Endodermal cell (in vitro differentiated cells): ENCODE measurements around the gene ZNF473. TPM values are rescaled to one million over a fixed set of nuclear protein-coding genes. Genes with fewer than 3 reads are reported as not detected.

Source experiments
- DNase-seq: peaks from one replicate; pipeline ENCODE4 v3.0.0-alpha.2; 2017
- H3K27ac ChIP-seq: 2 replicates; pipeline ENCODE4 v1.5.1; 2013; ENCODE audit warnings: mild to moderate bottlenecking, low read depth, low read length, moderate library complexity
- H3K27me3 ChIP-seq: 2 replicates; pipeline ENCODE4 v1.6.1; 2013; ENCODE audit warnings: mild to moderate bottlenecking, low read length, moderate library complexity; ENCODE audit not compliant: insufficient read depth, control insufficient read depth, poor library complexity, severe bottlenecking
- H3K36me3 ChIP-seq: 2 replicates; pipeline ENCODE4 v1.7.0; 2013; ENCODE audit warnings: mild to moderate bottlenecking, low read length, moderate library complexity; ENCODE audit not compliant: control insufficient read depth, insufficient read depth
- H3K4me1 ChIP-seq: one replicate; pipeline ENCODE4 v1.7.0; 2013; ENCODE audit warnings: low read length; ENCODE audit not compliant: control insufficient read depth, insufficient read depth
- H3K4me3 ChIP-seq: 2 replicates; pipeline ENCODE4 v1.5.1; 2013; ENCODE audit warnings: mild to moderate bottlenecking, low read length, moderate library complexity
- H3K9ac ChIP-seq: 2 replicates; pipeline ENCODE4 v1.6.1; 2013; ENCODE audit warnings: mild to moderate bottlenecking, low read length, moderate library complexity; ENCODE audit not compliant: poor library complexity, severe bottlenecking; ENCODE audit errors: extremely low read depth
- H3K9me3 ChIP-seq: 2 replicates; pipeline ENCODE4 v1.6.1; 2013; ENCODE audit warnings: mild to moderate bottlenecking, low read length, moderate library complexity; ENCODE audit not compliant: control insufficient read depth
- H3K27ac Mint-ChIP-seq: 2 replicates; pipeline ENCODE4 v1.8.0; 2020; ENCODE audit warnings: mixed read lengths
- H3K27me3 Mint-ChIP-seq: 2 replicates; pipeline ENCODE4 v1.8.0; 2021; ENCODE audit warnings: mild to moderate bottlenecking, mixed read lengths; ENCODE audit not compliant: insufficient read depth
- H3K36me3 Mint-ChIP-seq: 2 replicates; pipeline ENCODE4 v1.8.0; 2020; ENCODE audit warnings: low read depth, mixed read lengths
- H3K4me1 Mint-ChIP-seq: 2 replicates; pipeline ENCODE4 v1.8.0; 2020; ENCODE audit warnings: mixed read lengths
- H3K4me3 Mint-ChIP-seq: 2 replicates; pipeline ENCODE4 v1.8.0; 2020; ENCODE audit warnings: mild to moderate bottlenecking, moderate library complexity, mixed read lengths
- H3K9me3 Mint-ChIP-seq: 2 replicates; pipeline ENCODE4 v1.8.0; 2020; ENCODE audit warnings: mild to moderate bottlenecking, mixed read lengths
- WGBS, 2 experiments: methylation state at CpG; one replicate each; pipeline versions ENCODE4 v1.1.5 to v1.1.7; 2013; ENCODE audit warnings: missing lambda C conversion rate in 2 of 2, mixed read lengths in 1 of 2; ENCODE audit not compliant: insufficient coverage in 1 of 2, insufficient read length in 1 of 2; 5-methylcytosine and 5-hydroxymethylcytosine counted together
- total RNA-seq, 2 donors: library from RNA; stranded (reverse); fragmentation: NEBNext Ultra II Directional in 1 of 2; extraction: Animal tissue kit (Norgen Biotek cat#: 25700) in 1 of 2; gene quantifications; 2 replicates in 1 of 2; 3 replicates in 1 of 2; pipeline ENCODE4 v1.2.1, GENCODE V29; 2021
- TF ChIP-seq, protein P1 (sequence below): fragments of 200-600 bp; sonication (generic); conservative IDR thresholded peaks from 2 replicates; pipeline ENCODE4 v1.5.0; 2021; ENCODE audit warnings: antibody characterized with exemption, mild to moderate bottlenecking

Gene ZNF473
- total RNA-seq, 2 donors from 2014 or later: 9.5 to 12.0 TPM

DNA sequence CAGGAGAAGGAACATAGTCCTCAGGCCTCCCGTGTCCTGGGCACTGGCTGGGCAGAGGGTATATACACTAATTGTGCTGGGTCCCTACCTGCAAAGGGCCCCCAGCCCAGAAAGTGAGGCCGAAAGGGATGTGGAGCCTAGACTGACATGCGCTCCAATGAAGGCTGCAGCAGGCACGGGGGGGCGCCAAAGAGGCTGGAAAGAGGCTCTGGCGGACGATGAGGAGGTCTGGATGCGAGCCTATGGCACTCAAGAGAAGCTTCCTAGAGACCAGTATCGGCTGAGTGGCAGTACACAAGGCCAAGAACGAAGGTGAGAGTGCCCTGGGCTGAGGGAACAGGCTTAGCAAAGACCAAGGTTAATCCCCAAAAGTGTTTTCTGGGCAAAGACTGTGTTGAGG lies 17.3 kb upstream of the ZNF473 start:
- Mint-ChIP-seq H3K4me3 (no peak overlapping the region), H3K9me3 (no peaks in the 10 kb centered on the region), H3K36me3 (peaks cover 53% of the 10 kb centered on the region), H3K27ac (no peak overlapping the region), H3K4me1 (no peaks in the 10 kb centered on the region), H3K27me3 (no peaks in the 10 kb centered on the region)
- Histone ChIP-seq H3K9ac (no peak overlapping the region), H3K27me3 (no peaks in the 10 kb centered on the region), H3K9me3 (no peaks in the 10 kb centered on the region), H3K27ac (no peak overlapping the region), H3K36me3 (peaks cover 34% of the 10 kb centered on the region), H3K4me1 (no peaks in the 10 kb centered on the region), H3K4me3 (no peak overlapping the region)
- 67% methylated on average over 10 of the region's 10 CpGs for WGBS, 2 experiments
- DNase-seq: peak; percentile 90
- TF ChIP-seq, protein P1, sequence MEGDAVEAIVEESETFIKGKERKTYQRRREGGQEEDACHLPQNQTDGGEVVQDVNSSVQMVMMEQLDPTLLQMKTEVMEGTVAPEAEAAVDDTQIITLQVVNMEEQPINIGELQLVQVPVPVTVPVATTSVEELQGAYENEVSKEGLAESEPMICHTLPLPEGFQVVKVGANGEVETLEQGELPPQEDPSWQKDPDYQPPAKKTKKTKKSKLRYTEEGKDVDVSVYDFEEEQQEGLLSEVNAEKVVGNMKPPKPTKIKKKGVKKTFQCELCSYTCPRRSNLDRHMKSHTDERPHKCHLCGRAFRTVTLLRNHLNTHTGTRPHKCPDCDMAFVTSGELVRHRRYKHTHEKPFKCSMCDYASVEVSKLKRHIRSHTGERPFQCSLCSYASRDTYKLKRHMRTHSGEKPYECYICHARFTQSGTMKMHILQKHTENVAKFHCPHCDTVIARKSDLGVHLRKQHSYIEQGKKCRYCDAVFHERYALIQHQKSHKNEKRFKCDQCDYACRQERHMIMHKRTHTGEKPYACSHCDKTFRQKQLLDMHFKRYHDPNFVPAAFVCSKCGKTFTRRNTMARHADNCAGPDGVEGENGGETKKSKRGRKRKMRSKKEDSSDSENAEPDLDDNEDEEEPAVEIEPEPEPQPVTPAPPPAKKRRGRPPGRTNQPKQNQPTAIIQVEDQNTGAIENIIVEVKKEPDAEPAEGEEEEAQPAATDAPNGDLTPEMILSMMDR: peak; percentile 73

DNA sequence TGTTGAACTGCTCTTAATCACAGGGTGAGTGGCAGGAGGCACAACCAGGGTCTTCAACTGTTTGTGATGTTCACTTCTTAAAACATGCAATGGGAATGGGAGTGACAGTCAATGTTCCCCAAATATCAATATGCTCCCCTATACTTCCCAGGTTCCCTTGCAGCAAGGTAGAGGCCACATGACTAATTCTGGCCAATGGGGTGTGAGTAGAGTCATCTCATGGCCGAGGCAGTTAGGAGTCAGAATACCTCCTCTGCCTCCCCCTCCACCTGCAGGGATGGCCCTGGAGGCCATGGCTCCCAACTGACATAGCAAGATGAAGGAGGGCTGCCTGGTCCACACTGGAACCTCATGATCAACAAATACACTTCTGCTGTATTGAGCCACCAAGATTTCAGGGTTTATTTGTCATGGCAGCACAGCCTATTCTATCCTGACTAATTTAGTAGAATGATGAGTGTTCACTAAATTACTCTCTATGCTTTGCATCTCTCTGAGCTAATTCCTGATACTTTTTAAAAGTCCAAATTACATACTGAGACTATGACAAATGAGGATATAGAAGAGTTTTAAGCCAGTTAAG lies 9.5 kb upstream of the ZNF473 start:
- peaks cover 8% of the 10 kb centered on the region for H3K9me3 ChIP-seq
- no peaks in the 10 kb centered on the region for H3K4me1 Mint-ChIP-seq
- TF ChIP-seq, protein P1: no peak
- H3K27ac Mint-ChIP-seq: no peak overlapping the region
- H3K27ac ChIP-seq: no peak overlapping the region
- no peak overlapping the region for H3K9ac ChIP-seq
- whole genome bisulfite sequencing, 2 experiments: 80 to 94% methylated on average over 1 of the region's 1 CpG
- H3K36me3 ChIP-seq: peaks cover 55% of the 10 kb centered on the region
- H3K4me3 Mint-ChIP-seq: no peak overlapping the region
- no peak overlapping the region for H3K4me3 ChIP-seq
- peaks cover 2% of the 10 kb centered on the region for H3K9me3 Mint-ChIP-seq
- no peaks in the 10 kb centered on the region for H3K27me3 Mint-ChIP-seq
- no peaks in the 10 kb centered on the region for H3K27me3 ChIP-seq
- no peaks in the 10 kb centered on the region for H3K4me1 ChIP-seq
- no peak for DNase-seq
- H3K36me3 Mint-ChIP-seq: peaks cover 65% of the 10 kb centered on the region

DNA sequence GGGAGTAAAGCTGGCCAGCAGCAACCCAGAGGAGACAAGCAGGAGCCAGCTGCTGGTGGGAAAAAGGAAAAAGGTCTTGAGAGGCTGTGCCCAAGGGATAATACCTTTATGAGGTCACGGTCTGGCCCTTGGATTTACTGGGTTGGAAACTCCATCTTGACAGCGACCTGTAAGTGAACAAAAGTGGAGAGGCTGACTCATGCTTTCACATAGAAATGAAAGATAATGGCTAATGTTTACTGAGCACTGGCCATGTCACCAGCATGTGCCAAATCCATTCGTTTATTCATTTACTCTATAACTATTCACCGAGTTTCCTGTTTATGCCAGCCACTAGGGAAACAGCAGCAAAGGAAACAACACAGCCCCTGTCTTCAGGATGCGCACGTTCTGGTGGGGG lies 5.3 kb upstream of the ZNF473 start:
- Mint-ChIP-seq H3K4me1 (no peaks in the 10 kb centered on the region), H3K4me3 (no peak overlapping the region), H3K36me3 (peaks cover 40% of the 10 kb centered on the region), H3K27ac (no peak overlapping the region), H3K27me3 (no peaks in the 10 kb centered on the region), H3K9me3 (peaks cover 2% of the 10 kb centered on the region)
- Histone ChIP-seq H3K27me3 (no peaks in the 10 kb centered on the region), H3K9me3 (peaks cover 8% of the 10 kb centered on the region), H3K27ac (no peak overlapping the region), H3K4me3 (no peak overlapping the region), H3K4me1 (peaks cover 4% of the 10 kb centered on the region), H3K36me3 (peaks cover 36% of the 10 kb centered on the region), H3K9ac (no peak overlapping the region)
- WGBS, 2 experiments: 94 to 97% methylated on average over 5 to 6 of the region's 6 CpGs
- TF ChIP-seq, protein P1: no peak
- no peak for DNase-seq
